GM12875 (cell line): ENCODE measurements around the gene FANCC.

Experiments used
- H3K4me3 ChIP-seq: one replicate; pipeline ENCODE4 v1.5.1; 2011; ENCODE audit warnings: low read depth, low read length, control low read depth
- CTCF ChIP-seq: IDR thresholded peaks from 2 replicates; pipeline ENCODE4 v1.5.1; 2011; ENCODE audit warnings: low read depth, mild to moderate bottlenecking, control low read depth, inconsistent platforms, low read length, moderate library complexity, borderline replicate concordance; ENCODE audit not compliant: insufficient read depth

The FANCC gene

DNA sequence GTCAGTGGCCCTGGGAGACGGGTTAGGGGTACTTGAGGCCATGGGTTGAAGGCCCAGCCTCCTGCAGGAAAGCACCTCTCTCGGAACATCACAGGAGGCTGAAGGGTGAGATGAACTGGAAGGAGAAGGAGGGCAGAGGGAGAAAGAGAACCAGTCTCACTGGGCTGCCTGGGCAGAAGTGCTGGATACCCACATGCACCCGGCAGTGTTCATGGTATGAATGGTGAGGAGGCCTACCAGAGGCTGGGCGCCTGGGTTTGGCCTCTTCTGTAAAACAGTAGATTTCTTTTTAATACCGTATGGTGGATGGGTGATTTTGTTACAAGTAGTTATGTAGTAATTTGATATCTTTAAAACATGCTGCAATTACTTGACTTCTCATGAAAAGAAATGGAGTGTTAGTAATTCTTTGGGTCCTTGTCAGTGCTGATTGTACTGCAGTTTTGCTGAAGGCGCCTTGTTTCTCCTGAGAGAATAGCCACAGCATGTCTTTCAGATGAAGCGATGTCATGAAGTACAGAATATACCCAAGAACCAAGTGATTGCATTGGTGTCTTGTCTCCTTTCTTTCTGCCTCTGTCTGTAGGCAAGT lies 258.6 kb downstream of the FANCC start:
- no peak for TF ChIP-seq CTCF
- H3K4me3 ChIP-seq = no peak overlapping the region

GRCh38 chr9:95058121-95058785 lies 259.3 kb downstream of the FANCC start:
- TF ChIP-seq CTCF = no peak
- no peak overlapping the region for H3K4me3 ChIP-seq

GRCh38 chr9:95057101-95057500 lies 260.4 kb downstream of the FANCC start:
- TF ChIP-seq CTCF = no peak
- no peak overlapping the region for H3K4me3 ChIP-seq

DNA sequence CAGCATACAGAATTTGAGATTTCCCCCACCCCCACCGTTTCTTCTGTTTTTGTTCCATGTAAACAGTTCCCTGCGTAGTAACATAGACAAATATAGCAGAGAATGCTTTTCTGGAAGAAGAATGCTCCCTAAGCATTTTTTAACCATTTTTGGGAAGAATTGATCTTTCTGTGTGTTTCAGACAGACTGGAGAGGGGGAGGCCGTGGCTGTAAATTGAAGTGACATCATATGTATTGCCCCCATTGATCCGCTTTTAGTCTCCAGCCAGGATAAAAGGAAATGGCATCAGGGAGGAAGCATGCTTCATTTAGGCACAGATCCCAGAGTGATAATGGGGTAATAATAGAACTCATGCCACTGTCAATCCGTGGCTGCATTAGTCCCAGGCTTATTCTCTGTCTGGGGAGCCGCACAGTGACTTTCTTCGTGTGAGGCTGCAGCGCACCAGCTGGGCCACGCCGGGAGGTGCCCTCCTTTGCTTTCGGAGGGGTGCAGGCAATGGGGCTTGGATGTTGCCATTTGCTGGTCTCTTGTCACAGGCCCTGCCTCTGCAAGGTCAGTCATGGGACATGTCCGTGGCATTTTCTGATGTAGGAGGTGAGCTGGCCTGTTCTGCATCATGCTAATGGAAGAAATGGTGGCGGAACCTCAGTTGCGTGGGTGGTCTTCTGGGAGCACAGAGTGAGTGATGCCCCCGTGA lies 261.5 kb downstream of the FANCC start:
- TF ChIP-seq CTCF = no peak
- H3K4me3 ChIP-seq = no peak overlapping the region

DNA sequence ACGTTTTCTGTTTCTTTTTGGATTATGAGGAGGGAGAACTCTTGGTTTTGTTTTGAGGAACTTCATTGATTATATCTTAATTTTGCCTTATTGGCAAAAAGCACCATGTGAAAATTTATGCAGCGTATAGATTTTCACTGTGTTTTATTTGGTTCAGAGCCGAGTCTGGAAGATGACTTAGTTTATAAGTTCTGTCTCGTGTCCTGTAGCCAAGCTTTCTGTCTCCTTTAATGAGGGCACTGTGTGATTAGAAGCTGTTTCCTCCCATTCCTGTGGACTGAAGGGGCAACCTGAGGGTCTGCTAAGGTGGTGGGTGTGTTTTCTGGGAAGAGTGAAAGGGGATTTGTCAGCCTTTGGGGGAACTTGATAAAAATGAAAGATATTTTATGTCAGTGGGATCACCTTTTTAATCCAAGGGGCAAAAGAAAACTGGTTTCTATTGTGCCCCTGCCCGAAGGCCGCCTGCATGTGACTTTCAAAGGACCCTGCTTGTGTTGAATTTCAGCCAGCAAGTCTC lies 262.1 kb downstream of the FANCC start:
- no peak for TF ChIP-seq CTCF
- H3K4me3 ChIP-seq = no peak overlapping the region

- no peak for TF ChIP-seq CTCF
- H3K4me3 ChIP-seq = no peak overlapping the region
Measured at GRCh38 chr9:95053611-95054570, 263.6 kb downstream of the FANCC start.
